Measurements from ENCODE around the gene CAB39.

DNA sequence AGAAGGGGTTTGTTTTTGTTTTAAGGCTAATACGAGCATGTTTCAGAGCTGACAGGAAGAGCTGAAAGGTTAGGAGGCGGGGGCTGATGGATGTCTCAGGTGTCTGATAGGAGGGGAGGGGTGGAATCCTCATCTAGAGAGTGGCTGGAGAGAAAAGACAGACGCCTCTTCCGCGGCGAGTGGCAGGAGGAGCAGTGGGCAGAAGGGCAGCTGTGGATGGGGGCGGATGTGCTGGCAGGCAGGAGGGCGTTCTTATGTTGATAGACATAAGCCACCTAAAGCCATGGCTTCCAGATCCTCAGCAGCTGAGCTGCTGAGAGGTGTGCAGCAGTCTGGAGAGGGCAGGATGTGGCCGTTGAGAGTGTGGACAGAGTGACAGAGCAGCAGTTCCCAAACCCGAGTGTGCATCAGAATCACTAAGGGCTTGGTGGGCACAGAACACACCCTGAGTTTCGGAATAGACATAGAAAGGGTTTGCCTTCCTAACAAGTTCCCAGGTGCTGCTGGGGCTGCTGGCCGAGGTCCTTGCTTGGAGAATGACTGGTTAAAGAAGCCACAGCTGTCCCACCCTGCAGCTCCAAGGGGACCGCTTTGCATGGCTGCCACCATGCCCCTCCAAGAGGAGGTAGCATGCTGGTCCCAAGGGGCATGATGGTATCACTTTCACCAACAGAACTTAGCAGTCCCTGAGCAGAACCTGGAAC lies 149.1 kb downstream of the CAB39 start:
- no peak for TF ChIP-seq CTCF (IDR thresholded peaks at IDR 0.05; ENCODE audit: extremely low read depth in 1 of 2, insufficient read depth in 1 of 2, low read depth in 1 of 2, low read length in 2 of 2)
- TF ChIP-seq POLR2A (IDR thresholded peaks at IDR 0.05; ENCODE audit: low read depth, low read length): no peak
- no peak for TF ChIP-seq POLR2AphosphoS5 (IDR thresholded peaks at IDR 0.05; ENCODE audit: insufficient read depth, low read depth, low read length)
- TF ChIP-seq, protein P1, sequence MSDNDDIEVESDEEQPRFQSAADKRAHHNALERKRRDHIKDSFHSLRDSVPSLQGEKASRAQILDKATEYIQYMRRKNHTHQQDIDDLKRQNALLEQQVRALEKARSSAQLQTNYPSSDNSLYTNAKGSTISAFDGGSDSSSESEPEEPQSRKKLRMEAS (IDR thresholded peaks at IDR 0.05; ENCODE audit: insufficient read depth, insufficient read length): no peak

Data from endothelial cell of umbilical vein (primary cell).